T-helper 1 cell treated with Interleukin-12 subunit alpha and Interleukin-12 subunit beta and Interleukin-4 antibody, amounts not matched to agents 30 μg/mL and 1 μg/mL, for 36 hours (primary cell): ENCODE results near the gene HS1BP3.

ENCODE experiments used
- H3K27ac Mint-ChIP-seq: one replicate; pipeline ENCODE4 v1.8.0; 2021; ENCODE audit warnings: mild to moderate bottlenecking, mixed read lengths
- H3K27me3 Mint-ChIP-seq: one replicate; pipeline ENCODE4 v1.8.0; 2021; ENCODE audit warnings: low read depth, mixed read lengths
- H3K36me3 Mint-ChIP-seq: one replicate; pipeline ENCODE4 v1.8.0; 2021; ENCODE audit warnings: low read depth, mixed read lengths
- H3K4me1 Mint-ChIP-seq: one replicate; pipeline ENCODE4 v1.8.0; 2021; ENCODE audit warnings: low read depth, mixed read lengths
- H3K4me3 Mint-ChIP-seq: one replicate; pipeline ENCODE4 v1.8.0; 2021; ENCODE audit warnings: mild to moderate bottlenecking, moderate library complexity, mixed read lengths
- H3K9me3 Mint-ChIP-seq: one replicate; pipeline ENCODE4 v1.8.0; 2021; ENCODE audit warnings: mixed read lengths

The HS1BP3 gene

GRCh38 chr2:20607446-20607845, 43.5 kb downstream of the HS1BP3 start:
- H3K4me3 Mint-ChIP-seq = no peak overlapping the region
- no peaks in the 10 kb centered on the region for H3K4me1 Mint-ChIP-seq
- H3K9me3 Mint-ChIP-seq = no peaks in the 10 kb centered on the region
- no peaks in the 10 kb centered on the region for H3K36me3 Mint-ChIP-seq
- H3K27ac Mint-ChIP-seq = no peak overlapping the region
- no peaks in the 10 kb centered on the region for H3K27me3 Mint-ChIP-seq

- Mint-ChIP-seq H3K27me3 (peaks cover 4% of the 10 kb centered on the region), H3K9me3 (no peaks in the 10 kb centered on the region), H3K4me1 (no peaks in the 10 kb centered on the region), H3K27ac (no peak overlapping the region), H3K4me3 (no peak overlapping the region), H3K36me3 (no peaks in the 10 kb centered on the region)
Observed at GRCh38 chr2:20606198-20606597, 44.7 kb downstream of the HS1BP3 start.

DNA sequence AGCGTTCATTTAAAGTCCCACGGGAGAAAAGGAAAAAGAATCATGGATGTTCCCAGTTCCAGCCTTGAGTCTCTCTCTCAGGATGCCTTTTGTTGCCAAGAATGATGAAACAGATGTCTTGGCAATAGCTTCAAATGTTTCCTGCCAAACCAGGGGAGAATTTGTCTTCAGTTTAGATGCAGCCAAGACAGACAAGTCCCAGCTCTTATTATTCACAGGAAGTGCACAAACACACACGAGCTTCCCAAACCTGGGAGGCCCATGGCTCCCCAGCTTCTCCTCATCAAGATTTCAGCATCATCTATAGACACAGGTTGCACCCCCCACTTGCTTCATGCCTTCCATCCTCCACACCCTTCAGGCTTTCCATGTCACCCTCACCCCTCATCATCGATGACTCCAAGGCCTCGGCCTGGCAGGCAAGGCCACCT, 45.9 kb downstream of the HS1BP3 start:
- Mint-ChIP-seq H3K27ac (no peak overlapping the region), H3K36me3 (no peaks in the 10 kb centered on the region), H3K4me3 (no peak overlapping the region), H3K4me1 (no peaks in the 10 kb centered on the region), H3K27me3 (peaks cover 4% of the 10 kb centered on the region), H3K9me3 (no peaks in the 10 kb centered on the region)

- Mint-ChIP-seq H3K36me3 (no peaks in the 10 kb centered on the region), H3K4me1 (no peaks in the 10 kb centered on the region), H3K27me3 (peaks cover 4% of the 10 kb centered on the region), H3K9me3 (no peaks in the 10 kb centered on the region), H3K27ac (no peak overlapping the region), H3K4me3 (no peak overlapping the region)
Observed at GRCh38 chr2:20604401-20604911, 46.4 kb downstream of the HS1BP3 start.

GRCh38 chr2:20603791-20604190, 47.1 kb downstream of the HS1BP3 start:
- Mint-ChIP-seq H3K27ac (no peak overlapping the region), H3K4me3 (no peak overlapping the region), H3K4me1 (no peaks in the 10 kb centered on the region), H3K9me3 (no peaks in the 10 kb centered on the region), H3K36me3 (no peaks in the 10 kb centered on the region), H3K27me3 (peaks cover 4% of the 10 kb centered on the region)

GRCh38 chr2:20602803-20603202, 48.1 kb downstream of the HS1BP3 start:
- Mint-ChIP-seq H3K27me3 (peaks cover 4% of the 10 kb centered on the region), H3K4me1 (no peaks in the 10 kb centered on the region), H3K36me3 (no peaks in the 10 kb centered on the region), H3K9me3 (no peaks in the 10 kb centered on the region), H3K4me3 (no peak overlapping the region), H3K27ac (no peak overlapping the region)

DNA sequence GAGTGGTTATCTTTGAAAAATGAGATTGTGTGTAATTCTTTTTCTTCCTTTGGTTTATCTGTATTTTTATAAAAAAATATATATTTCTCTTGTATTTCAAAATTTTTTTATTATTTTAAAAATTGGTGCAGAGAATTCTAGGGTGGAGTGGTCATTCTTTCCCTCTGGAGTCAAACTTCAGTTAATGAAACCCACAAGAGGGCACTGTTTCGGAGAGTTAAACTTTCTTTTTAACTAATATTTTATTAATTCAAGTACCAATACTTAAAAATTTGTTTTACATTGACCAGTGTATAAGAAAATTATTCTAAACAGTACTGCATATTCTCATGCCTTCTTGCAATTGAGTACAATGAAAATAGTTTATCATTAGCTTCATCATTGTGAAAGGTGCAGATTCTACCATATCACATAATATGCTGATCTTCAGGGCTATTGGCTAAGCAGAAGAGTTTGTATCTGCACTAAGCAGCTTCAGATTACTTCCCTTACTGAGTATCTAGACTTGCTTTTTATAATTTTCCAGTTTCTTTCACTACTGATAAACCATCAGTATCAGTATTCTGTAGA, 50.1 kb downstream of the HS1BP3 start:
- peaks cover 6% of the 10 kb centered on the region for H3K4me1 Mint-ChIP-seq
- no peaks in the 10 kb centered on the region for H3K9me3 Mint-ChIP-seq
- no peaks in the 10 kb centered on the region for H3K36me3 Mint-ChIP-seq
- H3K27ac Mint-ChIP-seq = no peak overlapping the region
- peaks cover 4% of the 10 kb centered on the region for H3K27me3 Mint-ChIP-seq
- no peak overlapping the region for H3K4me3 Mint-ChIP-seq

DNA sequence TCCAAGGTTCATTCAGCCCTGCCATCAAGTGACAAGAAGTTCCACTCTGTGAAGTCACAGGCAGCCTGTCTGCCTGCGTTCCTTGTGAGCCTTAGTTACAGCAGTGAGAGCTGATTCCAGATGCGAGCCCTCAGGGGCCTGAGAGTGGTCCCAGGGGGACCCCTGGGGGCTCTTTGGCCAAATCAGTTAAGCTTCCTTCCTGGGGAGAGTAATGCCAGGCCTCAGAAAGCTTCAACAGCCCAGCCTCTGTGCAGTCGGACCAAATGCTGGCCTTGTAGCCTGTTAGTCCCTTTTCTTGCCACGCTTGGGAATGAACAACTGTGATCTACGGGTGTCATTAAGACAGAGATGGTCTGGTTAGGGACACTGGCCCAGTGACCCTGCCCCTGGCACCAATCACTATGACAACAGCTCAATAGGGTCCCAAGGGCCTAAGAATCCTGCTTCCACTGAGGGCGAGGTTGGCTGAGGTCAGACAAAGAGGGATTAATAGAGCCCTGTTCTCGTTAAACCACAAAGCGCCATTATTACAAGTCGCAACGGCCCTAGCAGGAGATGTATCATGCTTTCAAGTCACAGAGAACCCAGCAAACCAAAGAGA, 50.9 kb downstream of the HS1BP3 start:
- H3K36me3 Mint-ChIP-seq = no peaks in the 10 kb centered on the region
- H3K4me1 Mint-ChIP-seq = peaks cover 12% of the 10 kb centered on the region
- H3K27ac Mint-ChIP-seq = no peak overlapping the region
- peaks cover 4% of the 10 kb centered on the region for H3K27me3 Mint-ChIP-seq
- no peak overlapping the region for H3K4me3 Mint-ChIP-seq
- H3K9me3 Mint-ChIP-seq = no peaks in the 10 kb centered on the region

GRCh38 chr2:20599001-20599600, 51.8 kb downstream of the HS1BP3 start:
- H3K9me3 Mint-ChIP-seq = no peaks in the 10 kb centered on the region
- no peak overlapping the region for H3K4me3 Mint-ChIP-seq
- no peaks in the 10 kb centered on the region for H3K36me3 Mint-ChIP-seq

GRCh38 chr2:20597860-20598183, 53.1 kb downstream of the HS1BP3 start:
- Mint-ChIP-seq H3K4me1 (peaks cover 12% of the 10 kb centered on the region), H3K36me3 (no peaks in the 10 kb centered on the region), H3K27me3 (peaks cover 4% of the 10 kb centered on the region), H3K4me3 (no peak overlapping the region), H3K9me3 (no peaks in the 10 kb centered on the region), H3K27ac (no peak overlapping the region)

More at GRCh38 chr2:20599001-20599600, 51.8 kb downstream of the HS1BP3 start:
- Mint-ChIP-seq H3K27ac (no peak overlapping the region), H3K27me3 (peaks cover 4% of the 10 kb centered on the region), H3K4me1 (peaks cover 12% of the 10 kb centered on the region)

GRCh38 chr2:20596973-20597859, 53.7 kb downstream of the HS1BP3 start:
- Mint-ChIP-seq H3K4me1 (peaks cover 12% of the 10 kb centered on the region), H3K9me3 (no peaks in the 10 kb centered on the region), H3K27ac (no peak overlapping the region), H3K4me3 (no peak overlapping the region), H3K27me3 (peaks cover 4% of the 10 kb centered on the region), H3K36me3 (no peaks in the 10 kb centered on the region)

- Mint-ChIP-seq H3K9me3 (no peaks in the 10 kb centered on the region), H3K36me3 (no peaks in the 10 kb centered on the region), H3K27me3 (no peaks in the 10 kb centered on the region), H3K27ac (peak overlapping the region; percentile 68), H3K4me1 (peaks cover 12% of the 10 kb centered on the region), H3K4me3 (no peak overlapping the region)
Observed at GRCh38 chr2:20596193-20596972, 54.5 kb downstream of the HS1BP3 start.

DNA sequence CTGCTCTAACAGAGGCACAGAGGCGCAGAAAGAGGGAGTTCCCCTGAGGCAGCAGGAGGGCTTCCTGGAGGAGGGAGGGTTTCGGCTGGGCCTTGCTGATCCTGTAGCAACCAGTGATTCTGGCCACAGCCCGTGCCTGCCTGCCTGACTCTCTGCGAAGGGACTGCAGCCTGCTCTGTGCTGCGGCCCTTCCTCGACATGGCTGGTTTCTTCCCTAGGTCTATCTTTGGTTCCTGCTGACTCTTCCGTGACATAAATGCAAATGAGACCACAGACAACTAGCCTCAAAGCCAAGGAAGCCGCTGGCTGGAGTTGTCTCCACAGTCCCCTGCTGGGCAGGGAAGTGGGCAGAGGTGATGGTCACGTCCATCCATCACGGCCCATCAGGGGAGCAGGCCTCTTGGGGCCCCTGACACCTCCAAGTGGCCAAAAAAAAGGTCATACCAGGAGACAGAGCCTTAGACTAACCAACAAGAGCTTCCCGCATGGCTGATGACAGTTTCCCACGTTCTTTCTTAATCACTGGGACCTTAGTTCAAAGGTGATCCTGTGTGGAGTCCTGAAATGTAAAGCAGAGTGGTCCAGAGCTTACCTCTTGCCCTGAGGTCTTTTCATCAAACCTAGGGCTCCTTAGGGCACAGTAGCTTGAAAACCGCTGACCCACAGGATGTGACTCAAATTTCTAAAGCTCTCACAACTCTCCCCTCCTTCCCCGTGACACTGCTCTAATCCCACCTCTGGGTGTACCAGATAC, 55.3 kb downstream of the HS1BP3 start:
- Mint-ChIP-seq H3K27me3 (no peaks in the 10 kb centered on the region), H3K9me3 (no peaks in the 10 kb centered on the region), H3K36me3 (no peaks in the 10 kb centered on the region), H3K4me1 (peaks cover 12% of the 10 kb centered on the region), H3K27ac (peak overlapping the region; percentile 68), H3K4me3 (no peak overlapping the region)
